Stimulated activated CD4-positive, alpha-beta T cell treated with anti-CD3 and anti-CD28 coated beads, Interleukin-12 subunit alpha, Interleukin-12 subunit beta, amount 100 ng/mL, for 4 hours (primary cell): Measurements from ENCODE around the gene AP5B1.
"Not testable (repeated sequence)": the region's sequence is repeated elsewhere in the genome, so short reads cannot be mapped to it uniquely, and the experiment has no call there.

Experiments used
- DNase-seq: peaks from one replicate; pipeline ENCODE4 v3.0.0-alpha.2; 2020

The AP5B1 gene

DNA sequence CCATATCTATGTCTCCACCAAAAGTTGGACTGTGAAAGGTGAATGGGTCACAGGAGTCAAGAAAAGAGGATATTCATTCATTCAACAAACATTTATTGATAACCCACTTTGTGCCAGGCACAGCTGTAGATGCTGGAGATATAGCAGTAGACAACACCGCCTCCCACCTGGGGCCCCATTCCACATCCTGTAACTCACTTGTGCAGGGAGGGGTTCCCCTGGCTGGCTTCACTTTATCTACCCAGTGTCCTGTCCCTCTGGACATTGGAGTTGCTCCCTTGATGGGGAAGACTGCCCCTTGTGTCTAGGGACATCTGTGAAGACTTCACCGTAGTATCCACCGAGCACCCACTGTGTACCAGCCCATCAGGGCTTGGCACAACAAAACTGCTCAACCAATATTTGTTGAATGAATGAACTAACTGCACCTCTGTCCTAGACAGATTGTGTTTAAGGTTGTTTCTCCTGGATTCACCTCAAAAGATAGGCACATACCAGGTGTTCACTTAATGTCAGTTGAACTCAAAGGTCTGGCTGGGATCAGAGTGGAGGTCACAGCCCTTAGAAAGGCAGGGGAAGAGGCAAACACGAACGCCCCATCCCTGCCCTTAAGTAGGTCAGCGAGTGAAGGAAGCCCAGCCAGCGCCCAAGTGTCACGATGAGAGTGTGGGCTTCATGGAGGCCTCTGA lies 4.7 kb upstream of the AP5B1 start:
- no peak for DNase-seq

DNA sequence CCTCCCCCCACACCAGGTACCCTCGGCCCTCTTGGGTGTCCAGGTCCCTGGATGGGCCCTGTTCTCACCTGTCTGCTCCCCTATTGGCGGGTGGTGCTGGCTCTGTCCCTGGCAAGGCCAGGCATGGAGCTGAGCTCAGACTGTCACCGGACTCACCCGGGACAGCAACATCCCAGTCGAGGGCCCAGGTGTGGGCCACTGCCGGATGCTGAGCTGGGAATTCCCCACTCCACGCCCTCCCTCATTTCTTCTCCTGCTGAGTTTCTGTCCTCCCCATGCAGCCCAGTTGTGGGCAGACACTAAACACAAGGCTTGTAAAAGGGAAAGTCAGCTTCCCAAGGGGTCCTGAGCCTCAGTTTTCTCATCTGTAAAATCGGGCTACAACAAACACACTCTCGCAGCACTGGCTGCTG lies 2.0 kb upstream of the AP5B1 start:
- DNase-seq = no peak

DNA sequence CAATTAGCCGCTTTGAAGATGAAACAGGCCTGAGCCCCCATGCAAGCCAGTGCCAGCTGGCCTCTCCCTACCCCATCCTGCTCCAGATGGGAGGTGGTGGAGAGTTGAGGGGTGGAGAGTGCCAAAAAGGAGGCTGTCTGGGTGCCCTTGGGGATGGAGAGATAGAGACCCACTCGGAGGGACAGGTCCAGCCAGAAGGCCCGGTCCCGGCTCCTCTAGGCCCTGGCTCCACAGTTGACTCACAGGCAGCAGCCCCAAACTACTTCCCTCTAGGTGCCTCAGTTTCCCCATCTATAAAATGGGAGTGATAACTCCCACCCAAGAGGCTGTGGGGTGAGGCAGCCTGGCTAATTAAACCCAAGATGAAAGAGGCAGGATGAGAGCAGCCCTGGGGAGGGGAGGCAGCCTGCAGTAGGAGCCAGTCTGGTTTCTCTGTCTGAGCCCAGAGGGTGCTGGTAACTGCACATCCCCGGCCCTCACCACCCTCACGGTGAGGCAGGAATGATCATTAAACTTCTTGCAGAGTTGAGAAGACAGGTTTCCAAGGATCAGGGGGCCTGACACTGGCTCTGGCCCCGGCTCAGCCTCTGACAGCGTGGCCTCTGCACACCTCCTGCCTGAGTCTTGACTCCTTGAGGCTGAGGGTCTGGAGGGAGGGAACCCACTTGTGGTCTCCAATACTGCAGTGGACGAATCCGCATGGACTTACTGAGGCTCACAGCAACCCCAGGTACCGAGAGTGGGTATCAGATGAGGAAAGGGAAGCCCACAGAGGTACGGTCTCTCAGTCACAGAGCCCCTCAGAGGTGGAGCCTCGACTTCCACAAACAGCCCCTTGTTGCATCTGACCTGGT lies 1.4 kb upstream of the AP5B1 start:
- DNase-seq = no peak

DNA sequence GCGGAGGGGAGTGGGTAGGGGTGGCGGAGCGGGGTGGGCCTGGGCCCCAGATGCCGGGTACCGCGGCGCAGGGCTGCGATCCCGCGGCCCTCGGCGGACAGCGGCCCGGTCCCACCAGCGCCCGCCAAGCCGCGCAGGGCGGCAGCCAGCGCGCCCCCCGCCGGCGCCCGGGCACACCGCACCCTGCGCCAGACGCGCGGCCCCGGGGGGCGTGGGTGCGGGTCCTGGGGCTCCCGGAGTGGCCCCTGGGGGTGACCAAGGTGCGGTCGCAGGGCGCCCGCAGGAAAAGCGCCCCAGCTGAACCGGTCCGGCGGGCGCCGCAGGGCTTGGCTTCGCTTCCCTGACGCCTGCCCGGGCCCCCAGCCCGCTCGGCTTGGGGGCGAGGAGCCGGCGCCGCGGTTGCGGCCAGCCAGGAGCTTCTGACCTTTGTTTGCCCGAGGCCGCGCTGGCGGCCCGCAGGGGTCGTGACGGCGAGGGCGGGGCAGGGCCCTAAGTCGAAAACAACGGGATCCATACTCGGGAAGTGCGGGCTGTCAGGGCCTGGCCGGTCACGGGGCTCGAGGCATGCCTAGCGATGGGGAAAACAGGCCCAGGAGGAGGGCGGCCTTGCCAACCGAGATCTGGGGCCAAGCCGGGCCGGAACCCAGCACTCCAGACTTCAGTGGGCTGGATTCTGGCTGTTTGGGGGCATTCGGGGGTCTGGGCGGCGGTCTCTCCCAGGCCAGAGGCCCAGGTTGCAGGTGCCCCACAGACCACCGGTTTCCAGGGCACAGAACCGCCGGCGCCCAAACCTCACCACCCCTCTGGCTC lies 581 bp upstream of the AP5B1 start:
- DNase-seq = no peak

DNA sequence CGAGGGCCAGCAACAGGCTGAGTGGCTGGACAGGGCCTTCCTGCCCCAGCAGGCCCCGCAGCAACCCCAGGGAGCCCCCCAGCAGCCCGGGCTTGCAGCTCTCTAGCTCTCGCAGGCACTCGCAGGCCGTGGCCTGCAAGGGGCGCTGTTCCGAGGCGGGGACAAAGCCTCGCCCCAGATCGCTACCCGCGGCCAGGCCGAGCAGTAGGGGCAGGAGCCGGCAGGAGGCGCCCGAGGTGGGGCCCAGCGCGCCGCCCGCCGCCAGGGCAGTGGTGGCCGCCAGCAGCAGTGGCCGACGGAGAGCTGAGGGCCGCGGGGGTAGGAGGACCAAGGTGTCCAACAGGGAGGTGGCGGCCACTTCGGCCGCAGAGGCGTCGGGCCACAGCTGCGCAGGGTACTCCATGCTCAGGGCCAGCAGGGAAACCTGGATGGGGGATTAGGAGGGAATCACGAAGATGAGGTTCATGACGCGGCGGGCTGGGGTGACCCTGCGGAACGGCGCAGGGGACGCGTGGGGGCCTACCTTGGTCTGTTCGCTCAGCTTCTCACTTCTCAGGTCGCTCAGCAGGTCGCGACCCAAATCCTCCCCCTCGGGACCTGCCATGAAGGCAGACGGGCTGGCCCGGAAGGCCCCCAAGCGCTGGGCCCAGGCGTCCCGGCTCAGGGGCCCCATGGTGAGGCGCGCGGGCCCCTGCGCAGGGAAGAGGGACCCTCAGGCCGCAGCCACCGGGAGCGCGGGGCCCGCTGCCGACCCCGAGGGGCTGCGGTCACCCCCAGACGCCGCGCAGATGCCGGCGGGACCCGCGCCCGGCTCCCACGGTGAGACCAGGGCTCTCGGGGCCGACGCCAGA lies 632 bp downstream of the AP5B1 start:
- peak; percentile 75 for DNase-seq

DNA sequence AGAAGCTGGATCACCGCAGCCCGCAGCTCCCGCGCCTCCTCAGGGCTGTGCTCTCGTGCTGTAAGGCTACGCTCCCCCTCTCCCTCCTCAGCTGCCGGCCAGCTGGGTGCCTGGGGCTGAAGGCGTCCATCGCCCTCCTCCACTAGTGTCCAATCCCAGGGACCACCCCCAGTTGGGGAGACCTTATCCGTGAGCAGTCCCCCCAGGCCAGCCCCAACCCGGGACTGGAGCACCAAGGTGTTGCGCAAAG lies 1.2 kb downstream of the AP5B1 start:
- no peak for DNase-seq

DNA sequence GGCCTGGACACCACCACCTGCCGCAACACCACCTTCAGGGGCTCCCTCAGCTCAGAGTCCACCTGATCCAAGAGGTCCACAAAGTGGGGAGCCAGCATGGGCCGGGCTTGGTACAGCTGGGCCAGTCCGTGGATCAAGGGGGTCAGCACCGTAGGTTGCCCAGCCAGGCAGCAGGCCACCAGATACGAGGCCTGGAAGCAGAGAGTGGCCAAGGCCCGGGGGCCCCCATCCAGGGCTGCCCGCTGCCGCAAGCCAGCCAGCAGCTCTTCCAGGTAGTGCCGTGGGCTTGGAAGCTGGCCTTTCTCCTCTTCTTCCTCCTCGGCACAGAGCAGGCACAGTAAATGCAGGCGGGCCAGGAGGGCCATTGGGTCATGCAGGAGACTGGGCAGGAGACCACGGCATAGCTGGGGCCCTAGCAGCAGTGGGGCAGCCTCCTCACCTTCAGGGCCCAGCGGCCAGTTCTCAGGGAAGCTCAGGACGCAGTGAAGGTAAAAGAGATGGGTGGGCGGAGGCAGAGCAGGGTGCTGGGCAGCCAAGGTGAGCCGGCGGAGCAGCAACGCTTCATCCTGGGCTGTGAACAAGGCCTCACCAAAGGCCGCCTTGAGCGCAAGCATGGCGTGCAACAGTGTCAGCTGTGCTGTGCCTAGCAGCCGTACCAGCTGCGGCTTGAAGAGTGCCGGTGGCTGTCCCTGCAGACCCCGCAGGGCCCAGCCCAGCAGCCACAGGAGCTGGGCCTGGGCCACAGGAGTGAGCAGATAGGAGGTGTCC lies 1.7 kb downstream of the AP5B1 start:
- no peak for DNase-seq

DNA sequence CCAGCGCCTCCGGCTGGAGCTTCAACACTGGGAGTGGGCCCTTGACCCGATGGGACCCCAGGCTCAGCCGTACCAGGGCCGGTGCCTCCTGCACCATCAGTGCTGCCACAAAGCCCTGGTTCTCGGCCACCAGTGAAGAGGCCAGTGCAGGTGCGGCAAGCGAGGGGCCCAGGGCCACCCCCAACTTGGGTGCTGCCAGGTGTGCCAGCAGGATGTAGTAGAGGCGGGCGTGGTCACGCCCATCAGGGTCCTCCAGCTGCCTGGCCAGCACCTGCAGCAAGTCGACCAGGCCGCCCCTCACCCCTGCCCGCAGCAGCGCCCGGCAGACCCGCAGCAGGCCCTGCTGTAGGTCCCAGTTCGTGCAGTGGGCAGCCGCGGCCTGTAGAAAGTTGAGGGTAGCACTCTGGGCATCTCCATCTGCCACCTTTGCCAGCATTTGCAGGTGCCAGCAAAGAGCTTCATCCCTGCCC lies 2.3 kb downstream of the AP5B1 start:
- DNase-seq = no peak

DNA sequence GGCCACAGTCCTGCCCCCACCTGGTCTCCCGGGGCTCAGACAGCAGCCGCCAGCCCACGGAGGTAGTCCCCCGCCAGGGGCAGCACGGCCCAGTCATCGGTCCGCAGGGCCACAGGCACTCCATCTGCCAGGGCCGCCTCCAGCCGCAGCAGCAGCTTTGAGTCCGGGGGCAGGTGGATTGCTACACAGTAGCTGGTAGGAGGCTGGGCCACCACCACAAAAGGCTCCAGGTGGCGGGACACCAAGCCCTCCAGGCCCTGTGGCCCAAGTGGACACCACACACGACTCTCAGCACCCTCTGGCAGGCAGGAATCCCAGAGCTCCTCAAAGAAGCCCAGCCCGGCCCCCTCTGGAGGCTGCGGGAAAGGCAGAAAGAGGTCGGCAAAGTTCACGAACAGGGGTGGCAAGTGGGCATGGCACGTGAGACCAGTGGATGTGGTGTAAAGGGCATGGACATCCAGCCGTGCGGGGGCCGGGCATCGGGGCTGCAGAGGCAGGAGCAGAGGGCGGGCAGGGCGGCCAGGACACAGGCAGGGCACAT lies 2.9 kb downstream of the AP5B1 start:
- DNase-seq = no peak

DNA sequence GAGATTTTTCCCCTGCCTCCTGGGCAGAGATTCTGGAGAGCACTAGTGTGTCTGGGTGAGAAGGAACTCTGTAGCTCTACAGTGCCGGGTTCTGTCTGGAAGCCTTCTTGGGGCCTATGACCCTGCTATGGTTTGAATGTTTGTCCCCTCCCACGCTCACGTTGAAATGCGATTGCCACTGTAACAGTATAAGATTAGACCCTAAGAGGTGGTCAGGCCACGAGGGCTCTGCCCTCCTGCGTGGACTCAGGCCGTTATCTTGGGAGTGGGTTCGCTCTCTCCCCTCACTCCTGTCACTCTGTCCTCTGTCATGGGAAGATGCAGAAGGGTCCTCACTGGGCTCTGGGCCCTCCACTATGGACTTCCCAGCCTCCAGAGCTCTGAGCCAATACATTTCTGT lies 3.5 kb downstream of the AP5B1 start:
- DNase-seq = no peak

DNA sequence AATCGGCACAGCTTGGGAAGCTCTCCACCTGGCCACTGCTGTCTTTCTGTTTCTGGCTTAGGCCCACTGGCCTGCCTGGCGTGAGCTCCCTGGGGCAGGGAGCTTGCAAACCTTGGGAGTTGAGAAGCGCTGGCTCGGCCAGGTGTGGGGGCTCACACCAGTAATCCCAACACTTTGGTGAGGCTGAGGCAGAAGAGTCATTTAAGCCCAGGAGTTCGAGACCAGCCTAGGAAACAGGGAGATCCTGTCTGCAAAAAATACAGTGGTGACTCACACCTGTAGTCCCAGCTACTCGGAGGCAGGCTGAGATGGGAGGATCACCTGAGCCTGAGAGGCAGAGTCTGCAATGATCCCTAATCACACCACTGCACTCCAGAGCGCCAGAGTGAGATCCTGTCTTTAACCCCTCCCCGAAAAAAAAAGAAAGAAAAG lies 4.0 kb downstream of the AP5B1 start:
- no peak for DNase-seq

DNA sequence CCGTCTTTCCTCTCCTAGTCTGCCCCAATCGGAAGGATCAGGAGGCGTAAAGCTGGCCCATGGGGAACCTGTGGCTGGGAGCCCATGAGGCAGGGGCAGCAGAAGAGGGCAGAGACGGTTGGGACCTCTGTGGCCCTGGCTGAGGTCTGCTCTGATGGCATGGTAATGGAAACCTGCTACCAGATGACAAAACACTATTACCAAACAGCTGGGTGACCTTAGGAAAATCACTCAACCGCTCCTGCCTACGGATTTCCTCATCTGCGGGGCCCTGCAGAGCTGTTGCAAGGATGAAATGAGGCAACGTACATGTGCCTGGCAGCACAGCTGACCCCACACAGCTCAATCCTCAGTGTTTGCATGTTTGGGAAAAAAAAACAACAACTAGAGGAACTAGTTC lies 4.6 kb downstream of the AP5B1 start:
- no peak for DNase-seq

DNA sequence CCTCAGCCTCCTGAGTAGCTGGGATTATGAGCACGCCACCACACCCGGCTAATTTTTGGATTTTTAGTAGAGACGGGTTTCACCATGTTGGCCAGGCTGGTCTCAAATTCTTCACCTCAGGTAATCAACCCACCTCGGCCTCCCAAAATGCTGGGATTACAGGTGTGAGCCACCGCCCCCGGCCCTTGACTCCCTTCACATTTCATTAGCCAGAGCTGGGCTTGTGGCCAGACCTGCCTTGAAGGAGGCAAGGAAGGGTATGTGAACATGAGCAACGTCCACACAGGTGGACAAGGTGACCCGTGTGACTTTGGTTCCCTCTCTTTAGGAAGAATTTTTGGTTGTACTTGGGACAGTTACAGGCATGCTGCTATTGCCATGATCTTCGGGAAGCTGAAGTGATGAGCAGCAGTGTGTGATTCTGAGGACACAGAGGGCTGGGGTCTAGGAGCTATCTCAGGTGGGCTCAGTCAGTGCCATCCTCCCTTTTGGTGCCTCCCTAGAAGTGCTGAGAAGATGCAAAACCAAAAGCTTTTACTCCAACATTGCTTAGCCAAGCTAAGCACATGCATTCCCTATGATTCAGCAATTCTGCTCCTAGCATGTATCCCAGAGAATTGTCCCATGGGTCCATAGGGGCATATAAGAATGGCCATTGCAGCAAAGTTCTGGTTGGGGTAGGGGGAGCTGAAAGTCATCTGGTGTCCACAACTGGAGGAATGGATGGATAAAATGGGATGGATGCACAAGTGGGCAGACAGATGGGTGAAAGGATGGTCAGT lies 6.1 kb downstream of the AP5B1 start:
- no peak for DNase-seq

DNA sequence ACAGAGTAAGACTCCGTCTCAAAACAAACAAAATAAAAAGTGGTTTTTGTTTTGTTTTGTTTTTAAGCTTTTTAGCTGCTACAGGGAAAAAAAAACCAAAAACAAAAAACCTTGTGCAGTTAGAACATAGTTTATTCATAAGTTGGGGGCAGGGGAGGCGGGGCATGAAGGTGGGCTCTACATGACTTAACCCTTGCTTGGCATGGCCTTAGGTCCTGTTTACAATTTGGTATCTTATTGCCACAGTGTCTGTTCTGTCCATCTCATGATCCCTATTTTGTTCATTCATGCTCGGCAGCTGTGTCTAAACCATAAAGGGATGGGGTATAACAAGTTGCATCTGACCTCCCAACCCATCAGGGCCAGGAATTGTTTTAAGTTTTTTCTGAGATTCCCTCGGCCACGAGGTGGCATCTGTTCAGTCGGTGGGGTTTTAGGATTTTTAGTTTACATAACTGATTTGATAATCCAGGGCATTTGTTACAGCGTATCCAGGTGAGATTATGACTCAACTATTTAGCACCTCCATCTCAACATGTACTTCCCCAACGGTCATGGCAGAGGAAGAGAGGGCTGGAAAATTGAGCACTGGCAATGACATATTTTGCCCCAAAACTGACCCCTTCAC lies 6.9 kb downstream of the AP5B1 start:
- DNase-seq = no peak

DNA sequence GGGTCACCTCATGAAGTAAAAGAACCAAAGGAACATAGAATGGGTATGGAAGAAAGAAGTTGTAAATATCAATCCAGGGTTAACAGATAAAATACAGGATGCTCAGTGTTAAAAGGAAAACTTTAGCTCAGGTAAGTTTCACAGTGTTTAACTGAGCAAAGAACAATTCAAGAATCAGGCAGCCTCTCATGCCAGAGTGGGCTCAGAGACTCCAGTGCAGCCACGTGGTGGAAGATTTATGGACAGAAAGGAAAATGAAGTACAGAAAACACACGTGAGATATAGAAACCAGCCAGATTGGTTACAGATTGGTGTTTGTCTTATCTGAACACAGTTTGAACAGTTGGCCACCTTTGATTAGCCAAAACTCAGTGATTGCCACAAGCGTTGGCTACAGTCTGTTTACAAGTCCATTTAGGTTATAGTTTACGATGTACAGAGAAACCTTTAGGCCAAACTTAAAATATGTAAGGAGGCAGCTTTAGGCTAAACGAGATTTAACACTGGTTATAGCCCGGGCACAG lies 9.1 kb downstream of the AP5B1 start:
- no peak for DNase-seq

DNA sequence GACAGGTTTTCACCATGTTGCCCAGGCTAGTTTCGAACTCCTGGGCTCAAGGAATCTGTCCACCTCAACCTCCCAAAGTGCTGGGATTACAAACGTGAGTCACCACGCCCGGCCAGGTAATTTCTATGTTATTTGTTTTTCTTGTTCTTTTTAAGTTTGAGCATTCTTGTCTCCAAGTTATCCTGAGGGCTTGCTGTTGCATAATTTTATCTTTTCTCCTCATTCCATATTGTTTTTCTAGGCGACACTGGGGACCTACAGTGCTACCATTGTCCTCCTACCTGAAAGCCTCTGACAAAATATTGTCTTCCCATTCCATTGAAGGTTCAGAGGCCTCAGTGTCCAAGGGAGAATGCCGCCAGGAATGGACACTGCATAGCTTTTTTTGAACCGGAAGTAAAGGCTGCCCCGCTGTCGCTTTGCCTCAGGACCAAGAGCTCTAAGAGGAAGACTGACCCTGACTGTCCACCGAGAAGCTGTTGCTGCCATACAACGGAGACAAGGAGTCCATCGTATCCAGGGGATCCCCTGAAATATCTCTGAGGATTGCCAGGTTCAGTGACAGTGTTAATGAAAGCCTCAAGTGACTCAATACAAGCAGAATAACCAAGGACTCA lies 9.7 kb downstream of the AP5B1 start:
- DNase-seq = no peak

DNA sequence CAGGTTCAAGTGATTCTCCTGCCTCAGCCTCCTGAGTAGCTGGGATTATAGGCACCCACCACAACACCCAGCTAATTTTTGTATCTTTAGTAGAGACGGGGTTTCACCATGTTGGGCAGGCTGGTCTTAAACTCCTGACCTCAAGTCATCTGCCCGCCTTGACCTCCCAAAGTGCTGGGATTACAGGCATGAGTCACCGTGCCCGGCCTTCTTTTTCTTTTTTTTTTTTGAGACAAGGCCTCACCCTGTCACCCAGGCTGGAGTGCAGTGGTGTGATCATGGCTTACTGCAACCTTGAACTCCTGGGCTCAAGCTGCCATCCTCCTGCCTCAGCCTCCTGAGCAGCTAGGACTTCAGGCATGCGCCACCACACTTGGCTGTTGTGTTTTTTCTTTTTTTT lies 13.0 kb downstream of the AP5B1 start:
- not testable (repeated sequence) for DNase-seq

DNA sequence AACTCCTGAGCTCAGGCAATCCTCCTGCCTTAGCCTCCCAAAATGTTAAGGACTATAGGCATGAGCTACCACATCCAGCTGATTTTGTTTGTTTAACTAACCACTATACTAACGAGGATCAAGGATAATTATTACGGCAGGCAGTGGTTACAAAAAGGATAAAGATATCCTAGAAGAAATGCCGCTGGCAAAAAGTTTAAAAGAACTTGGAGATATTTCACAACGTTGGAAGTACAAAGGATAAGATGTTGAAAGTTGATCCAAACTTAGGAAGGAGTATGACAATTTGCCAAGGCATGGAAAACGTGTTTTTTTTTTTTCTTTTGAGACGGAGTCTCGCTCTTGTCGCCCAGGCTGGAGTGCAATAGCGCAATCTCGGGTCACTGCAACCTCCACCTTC lies 13.4 kb downstream of the AP5B1 start:
- DNase-seq = no peak

DNA sequence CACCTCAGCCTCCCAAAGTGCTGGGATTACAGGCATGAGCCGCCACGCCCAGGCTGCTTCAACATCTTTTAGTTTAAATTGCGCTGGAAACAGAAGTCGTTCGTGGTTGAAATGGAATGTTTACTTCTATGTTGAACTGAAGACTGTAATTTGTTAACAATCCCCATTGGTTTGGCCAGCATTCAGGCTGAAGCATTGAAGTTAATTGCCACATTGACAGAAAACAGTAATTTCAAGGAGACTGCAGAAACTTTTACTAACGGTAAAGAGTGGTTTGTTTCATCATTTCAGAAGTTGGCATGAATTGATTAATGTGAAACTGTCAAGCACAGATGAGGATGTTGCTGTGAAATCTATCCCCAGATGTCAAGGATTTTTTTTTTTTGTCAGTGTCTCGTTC lies 14.2 kb downstream of the AP5B1 start:
- DNase-seq = no peak

DNA sequence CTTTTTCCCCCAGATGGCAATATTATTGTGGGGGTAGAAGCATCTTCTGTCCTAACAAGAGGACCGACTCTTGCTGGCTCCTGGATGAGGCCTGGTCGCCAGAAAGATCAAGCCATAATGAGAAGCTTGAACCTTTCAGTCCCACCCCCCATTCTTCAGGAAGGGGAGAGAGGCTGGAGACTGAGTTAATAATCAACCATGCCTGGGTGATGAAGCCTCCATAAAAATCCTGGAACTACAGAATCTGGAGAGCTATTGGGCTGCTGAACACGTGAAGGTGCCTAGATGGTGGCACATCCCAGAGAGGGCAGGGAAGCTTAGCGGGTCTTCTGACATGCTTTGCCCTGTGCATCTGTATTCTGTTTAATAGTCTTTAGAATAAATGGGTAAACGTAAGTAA lies 16.3 kb downstream of the AP5B1 start:
- DNase-seq = no peak
